ENCODE results near the gene PDHX. TPM values are rescaled to one million over a fixed set of nuclear protein-coding genes. Genes with fewer than 3 reads are reported as not detected.

Gene PDHX
- total and polyA plus RNA-seq, 10 of the 15 experiments (the other 5 are each of a cell fraction or from before 2014, with no cell fraction given): 14.5 to 41.9 (median 28.0) TPM

- TF ChIP-seq ZBTB4 (CRISPR knock-in tag; IDR thresholded peaks at IDR 0.05) (no peak), ZNF274 (IDR thresholded peaks at IDR 0.05; ENCODE audit: insufficient read depth, insufficient read length) (no peak), MTA3 (IDR thresholded peaks at IDR 0.05; ENCODE audit: borderline replicate concordance, low read length) (peak; percentile 85; the same call in 1 of the 2 replicates), ATF7 (IDR thresholded peaks at IDR 0.05; ENCODE audit: low read depth) (peak; percentile 76), ELK1 (IDR thresholded peaks at IDR 0.05; ENCODE audit: low read depth, low read length) (no peak), PBX3 (IDR thresholded peaks at IDR 0.05; ENCODE audit: insufficient replicate concordance, low read depth, low read length) (peak; percentile 6), IRF5 (IDR thresholded peaks at IDR 0.05; ENCODE audit: borderline replicate concordance) (no peak), SMAD1 (IDR thresholded peaks at IDR 0.05; ENCODE audit: low read depth, partially characterized antibody) (no peak), IRF3 (IDR thresholded peaks at IDR 0.05) (no peak), EGR1 (IDR thresholded peaks at IDR 0.05; ENCODE audit: borderline replicate concordance in 1 of 2, low read depth in 2 of 2, low read length in 2 of 2) (peak in 1 of 2 experiments; percentile 50; a peak in 1 of 3 replicates), LARP7 (IDR thresholded peaks at IDR 0.05) (no peak), NBN (IDR thresholded peaks at IDR 0.05) (peak; percentile 69; the same call in 1 of the 2 replicates), ATF2 (IDR thresholded peaks at IDR 0.05; ENCODE audit: low read length) (peak; percentile 95), CBX3 (IDR thresholded peaks at IDR 0.05; ENCODE audit: borderline replicate concordance, low read depth) (no peak), POU2F2 (IDR thresholded peaks at IDR 0.05; ENCODE audit: borderline replicate concordance, low read depth, low read length) (peak; percentile 93), KAT2A (conservative IDR thresholded peaks at IDR 0.05; ENCODE audit: control insufficient read depth, low read depth, low read length) (no peak), STAT1 (conservative IDR thresholded peaks at IDR 0.05) (no peak), FOXM1 (IDR thresholded peaks at IDR 0.05; ENCODE audit: low read depth, low read length) (peak; percentile 98), E2F4 (IDR thresholded peaks at IDR 0.05; ENCODE audit: low read depth, low read length) (no peak)
Observed at GRCh38 chr11:35006389-35007128, 90.1 kb downstream of the PDHX start (continued).

All from GM12878 (cell line).